GM10847 (cell line): ENCODE data around the gene VIPR2.

Experiments used
- POLR2A ChIP-seq: IDR thresholded peaks from 2 replicates; pipeline ENCODE4 v1.6.1; 2011; ENCODE audit not compliant: insufficient read length; ENCODE audit errors: extremely low read depth

The VIPR2 gene

DNA sequence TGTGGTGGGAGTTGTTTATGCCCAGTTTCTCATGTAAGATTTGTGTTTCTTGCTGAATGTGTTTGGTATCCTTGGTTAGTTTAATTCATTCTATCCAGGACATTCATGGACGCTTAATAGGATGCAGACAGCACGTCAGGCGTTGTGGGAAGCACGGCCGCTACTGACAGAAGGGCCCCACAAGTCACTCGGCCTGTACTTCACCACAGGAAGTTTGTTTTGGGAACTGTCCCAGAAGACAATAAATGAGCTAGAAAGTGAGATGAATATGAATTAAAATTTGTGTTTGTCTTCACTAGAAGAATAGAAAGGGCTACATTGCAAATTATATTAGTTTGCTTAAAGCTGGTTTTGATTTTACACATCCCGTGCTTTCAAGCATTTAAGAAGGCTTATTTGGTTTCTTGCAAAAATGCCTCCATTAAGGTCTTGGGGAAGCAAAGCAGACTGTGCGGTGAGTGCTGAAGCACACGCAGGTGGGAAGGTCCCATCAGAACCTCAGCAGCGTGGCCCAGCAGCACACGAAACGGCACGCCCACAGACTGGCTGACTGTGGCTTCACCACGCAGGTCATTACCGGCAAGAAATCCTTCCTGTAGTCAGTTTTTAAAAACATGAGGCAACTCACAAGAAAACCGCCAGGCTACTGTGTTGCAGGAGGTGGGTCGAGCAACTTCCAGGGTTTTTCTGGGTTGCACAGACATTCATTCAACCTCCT, 74.1 kb downstream of the VIPR2 start:
- no peak for TF ChIP-seq POLR2A

DNA sequence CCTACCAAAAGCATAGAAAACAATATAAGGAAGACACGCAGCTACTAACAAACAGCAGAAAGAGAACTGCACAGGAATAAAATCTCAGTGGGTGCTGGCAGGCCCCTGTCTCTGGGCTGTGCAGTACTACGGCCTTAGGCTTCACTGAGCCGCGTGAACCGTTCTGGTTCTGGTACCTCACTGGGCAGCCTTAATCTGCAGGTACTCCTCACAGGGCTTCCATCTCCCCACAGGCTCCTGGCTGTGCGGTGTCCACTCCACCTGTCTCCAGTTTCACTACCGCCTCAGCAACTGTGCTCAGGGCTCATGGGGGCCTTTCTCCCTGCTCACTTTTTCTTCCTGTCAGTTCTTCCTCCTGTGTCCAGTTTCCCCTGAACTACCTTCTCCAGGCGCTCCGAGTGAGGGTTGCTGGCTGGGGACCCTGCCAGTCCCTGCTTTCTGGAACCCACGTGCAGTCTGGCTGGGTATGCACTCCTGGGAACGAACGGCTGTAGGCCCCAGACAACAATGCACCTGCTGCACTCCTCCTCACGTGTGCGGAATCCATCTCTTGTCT, 75.7 kb downstream of the VIPR2 start:
- no peak for TF ChIP-seq POLR2A

- TF ChIP-seq POLR2A: no peak
These were observed 76.2 kb downstream of the VIPR2 start for GRCh38 chr7:159068488-159068811.

GRCh38 chr7:159067576-159068487, 76.8 kb downstream of the VIPR2 start:
- TF ChIP-seq POLR2A: no peak

DNA sequence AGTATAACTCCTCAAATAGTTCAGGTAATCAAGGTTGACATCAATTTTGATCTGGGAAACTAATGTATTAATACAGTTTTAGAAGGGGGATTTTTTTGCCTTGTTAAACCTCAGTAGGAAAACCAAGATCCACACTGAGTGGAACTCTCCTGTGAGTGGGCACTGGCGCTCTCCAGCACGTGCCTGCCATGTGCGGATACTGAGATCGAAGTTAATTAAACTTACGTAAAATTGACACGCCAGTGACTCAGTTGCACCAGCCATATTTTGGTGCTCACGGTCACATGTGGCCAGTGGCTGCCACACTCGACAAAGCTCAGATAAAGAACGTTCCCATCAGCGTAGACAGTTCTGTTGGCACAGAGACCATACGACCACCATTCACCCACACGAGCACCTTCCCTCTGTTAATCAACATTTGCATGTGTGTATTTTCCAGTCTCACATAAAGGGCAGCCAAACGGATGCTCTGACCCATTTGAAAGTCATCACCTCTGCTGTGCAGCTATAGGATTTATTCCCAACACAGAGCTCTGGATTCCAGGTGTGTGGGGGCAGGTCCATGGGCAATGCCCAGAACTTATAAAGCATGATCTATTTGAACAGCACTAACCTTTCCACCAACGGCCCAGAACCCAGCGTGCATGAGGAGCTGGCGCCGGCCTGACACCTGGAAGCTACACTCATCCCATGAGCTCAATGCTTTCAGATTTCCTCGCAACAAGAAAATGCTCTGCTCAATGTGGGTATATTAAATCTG, 77.7 kb downstream of the VIPR2 start:
- no peak for TF ChIP-seq POLR2A

DNA sequence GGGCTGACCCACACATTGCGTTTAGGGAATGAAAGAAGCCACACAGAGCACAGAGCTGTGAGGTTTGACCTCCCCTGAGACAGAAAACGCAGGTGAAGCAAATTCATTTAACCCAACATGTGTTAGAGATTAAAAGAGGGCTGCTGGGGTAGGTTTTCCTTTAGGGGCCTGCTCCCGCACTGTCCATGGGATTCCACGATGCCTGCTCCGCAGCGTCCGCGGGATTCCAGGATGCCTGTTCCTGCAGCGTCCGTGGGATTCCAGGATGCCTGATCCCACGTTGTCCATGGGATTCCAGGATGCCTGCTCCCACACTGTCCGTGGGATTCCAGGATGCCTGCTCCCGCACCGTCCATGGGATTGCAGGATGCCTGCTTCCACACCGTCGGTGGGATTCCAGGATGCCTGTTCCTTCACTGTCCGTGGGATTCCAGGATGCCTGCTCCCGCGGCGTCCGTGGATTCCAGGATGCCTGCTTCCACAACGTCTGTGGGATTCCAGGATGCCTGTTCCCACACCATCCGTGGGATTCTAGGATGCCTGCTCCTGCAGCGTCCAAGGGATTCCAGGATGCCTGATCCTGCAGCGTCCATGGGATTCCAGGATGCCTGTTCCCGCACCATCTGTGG, 78.7 kb downstream of the VIPR2 start:
- TF ChIP-seq POLR2A: no peak

- TF ChIP-seq POLR2A: no peak
These were observed 79.7 kb downstream of the VIPR2 start for GRCh38 chr7:159064816-159065510.

- TF ChIP-seq POLR2A: no peak
These were observed 80.4 kb downstream of the VIPR2 start for GRCh38 chr7:159064121-159064815.

DNA sequence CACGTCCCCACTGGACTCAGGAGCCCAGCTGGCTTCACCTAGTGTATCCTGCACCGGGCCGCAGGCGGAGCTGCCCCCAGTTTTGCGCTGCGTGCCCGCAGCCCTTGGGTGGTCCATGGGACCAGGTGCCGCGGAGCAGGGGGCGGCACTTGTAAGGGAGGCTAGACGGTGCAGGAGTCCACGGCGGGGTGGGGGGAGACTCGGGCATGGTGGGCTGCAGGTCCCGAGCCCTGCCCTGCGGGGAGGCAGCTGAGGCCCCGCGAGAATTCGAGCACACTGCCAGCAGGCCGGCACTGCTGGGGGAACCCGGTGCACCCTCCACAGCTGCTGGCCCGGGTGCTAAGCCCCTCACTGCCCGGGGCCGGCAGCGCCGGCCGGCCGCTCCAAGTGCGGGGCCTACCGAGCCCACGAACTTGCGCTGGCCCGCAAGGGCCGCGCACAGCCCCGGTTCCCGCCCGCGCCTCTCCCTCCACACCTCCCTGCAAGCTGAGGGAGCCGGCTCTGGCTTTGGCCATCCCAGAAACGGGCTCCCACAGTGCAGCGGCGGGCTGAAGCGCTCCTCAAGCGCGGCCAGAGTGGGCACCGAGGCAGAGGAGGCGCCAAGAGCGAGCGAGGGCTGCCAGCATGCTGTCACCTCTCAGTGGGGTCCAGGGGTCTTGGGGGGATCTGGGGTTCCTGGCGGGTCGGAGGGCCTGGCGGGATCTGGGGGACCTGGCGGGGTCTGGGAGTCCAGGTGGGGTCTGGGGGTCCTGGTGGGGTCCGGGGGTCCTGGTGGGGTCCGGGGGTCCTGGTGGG, 81.4 kb downstream of the VIPR2 start:
- TF ChIP-seq POLR2A: no peak

DNA sequence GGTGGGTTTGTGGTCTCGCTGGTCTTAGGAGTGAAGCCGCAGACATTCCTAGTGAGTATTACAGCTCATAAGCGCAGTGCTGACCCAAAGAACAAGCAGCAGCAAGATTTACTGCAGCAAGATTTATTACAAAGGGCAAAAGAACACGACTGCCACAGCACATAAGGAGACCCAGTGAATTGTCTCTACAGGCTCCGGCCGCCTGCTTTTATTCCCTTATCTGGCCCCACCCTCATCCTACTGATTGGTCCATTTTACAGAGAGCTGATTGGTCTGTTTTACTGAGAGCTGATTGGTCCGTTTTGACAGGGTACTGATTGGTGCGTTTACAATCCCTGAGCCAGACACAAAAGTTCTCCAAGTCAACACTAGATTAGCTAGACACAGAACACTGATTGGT, 82.1 kb downstream of the VIPR2 start:
- no peak for TF ChIP-seq POLR2A

- no peak for TF ChIP-seq POLR2A
These were observed 82.9 kb downstream of the VIPR2 start for GRCh38 chr7:159061674-159062212.

- no peak for TF ChIP-seq POLR2A
These were observed 83.5 kb downstream of the VIPR2 start for GRCh38 chr7:159061209-159061608.

DNA sequence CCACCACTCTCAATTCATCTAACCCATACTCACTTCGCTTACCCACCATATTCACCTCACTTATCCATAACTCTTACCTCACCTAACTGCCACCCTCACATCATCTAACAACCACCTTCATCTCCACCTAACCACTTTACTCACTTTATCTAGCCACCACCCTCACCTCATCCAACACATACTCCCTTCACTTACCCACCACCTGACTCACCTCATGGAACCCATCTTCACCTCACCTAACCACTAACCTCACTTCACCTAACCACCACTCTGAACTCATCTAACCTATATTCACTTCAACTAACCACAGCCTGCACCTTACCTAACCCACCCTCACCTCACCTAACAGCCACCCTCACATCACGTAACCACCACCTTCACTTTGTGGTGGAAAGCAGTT, 84.2 kb downstream of the VIPR2 start:
- TF ChIP-seq POLR2A: no peak
